HepG2 (cell line): ENCODE data around the gene MGST2. TPM values are rescaled to one million over a fixed set of nuclear protein-coding genes. Genes with fewer than 3 reads are reported as not detected.

Source experiments
- AFF4 ChIP-seq: sonication (generic); formaldehyde crosslinking; IDR thresholded peaks from 2 replicates; pipeline ENCODE4 v1.4.0; 2020; ENCODE audit warnings: missing genetic modification reagents
- DNMT3B ChIP-seq: conservative IDR thresholded peaks from 2 replicates; pipeline ENCODE4 v1.6.1; 2016; ENCODE audit warnings: missing biosample characterization, control low read depth
- FOXJ3 ChIP-seq: sonication (generic); formaldehyde crosslinking; IDR thresholded peaks from 2 replicates; pipeline ENCODE4 v1.4.0; 2020; ENCODE audit warnings: missing genetic modification reagents, mild to moderate bottlenecking, borderline replicate concordance
- JARID2 ChIP-seq: sonication (generic); formaldehyde crosslinking; IDR thresholded peaks from 2 replicates; pipeline ENCODE4 v1.8.1; 2023; ENCODE audit warnings: missing genetic modification reagents, inconsistent platforms; ENCODE audit not compliant: insufficient replicate concordance
- KDM2A ChIP-seq: sonication (generic); formaldehyde crosslinking; IDR thresholded peaks from 2 replicates; pipeline ENCODE4 v1.4.0; 2020; ENCODE audit warnings: low read depth, missing genetic modification reagents, borderline replicate concordance
- RAD21 ChIP-seq: fragments of 450-650 bp; formaldehyde crosslinking; IDR thresholded peaks from 2 replicates; pipeline ENCODE4 v1.5.0; 2020; ENCODE audit warnings: mild to moderate bottlenecking
- SMAD1 ChIP-seq: sonication (generic); formaldehyde crosslinking; IDR thresholded peaks from 2 replicates; pipeline ENCODE4 v1.4.0; 2020; ENCODE audit warnings: missing genetic modification reagents, low read depth, mild to moderate bottlenecking, borderline replicate concordance
- ZNF180 ChIP-seq: sonication (generic); formaldehyde crosslinking; IDR thresholded peaks from 2 replicates; pipeline ENCODE4 v1.4.0; 2020; ENCODE audit warnings: low read depth, missing genetic modification reagents, borderline replicate concordance
- ZNF280D ChIP-seq: sonication (generic); formaldehyde crosslinking; IDR thresholded peaks from 2 replicates; pipeline ENCODE4 v1.5.1; 2020; ENCODE audit warnings: mild to moderate bottlenecking, missing genetic modification reagents
- polyA plus RNA-seq, 8 experiments: library from polyadenylated mRNA; depleted of rRNA in 3 of 8; stranded (reverse) in 7 of 8; unstranded in 1 of 8; fragments of >200 nt; fragmentation: Illumina TruSeq in 4 of 8; extraction: Trizol in 4 of 8; gene quantifications; 2 replicates each; pipeline versions ENCODE4 v1.2.1 to v1.2.3, GENCODE V29; 2011 to 2016; ENCODE audit warnings: low read depth in 4 of 8, missing spikeins in 1 of 8, mixed read lengths in 1 of 8; ENCODE audit not compliant: insufficient read depth in 1 of 8
- total RNA-seq, 5 experiments: library from RNA; depleted of rRNA; stranded (reverse); fragments of >200 nt; fragmentation: Illumina TruSeq; extraction: Trizol; gene quantifications; 2 replicates each; pipeline ENCODE4 v1.2.3, GENCODE V29; 2016; ENCODE audit warnings: low read depth in 1 of 5
- TF ChIP-seq, protein P1 (sequence below): sonication (generic); formaldehyde crosslinking; IDR thresholded peaks from 2 replicates; pipeline ENCODE4 v1.8.1; 2023; ENCODE audit warnings: mild to moderate bottlenecking, moderate library complexity, missing genetic modification reagents
- TF ChIP-seq, protein P2 (sequence below): sonication (generic); formaldehyde crosslinking; IDR thresholded peaks from 2 replicates; pipeline ENCODE4 v1.4.0; 2020; ENCODE audit warnings: missing genetic modification reagents
- TF ChIP-seq, protein P3 (sequence below): sonication (generic); formaldehyde crosslinking; IDR thresholded peaks from 2 replicates; pipeline ENCODE4 v1.5.0; 2020; ENCODE audit warnings: missing genetic modification reagents

Gene MGST2
- total and polyA plus RNA-seq, 2 of the 13 experiments (the other 11 are each of a cell fraction or from before 2014, with no cell fraction given), result 205 to 416 TPM

GRCh38 chr4:139738846-139739613, 73.4 kb downstream of the MGST2 start (continued):
- TF ChIP-seq, protein P1, sequence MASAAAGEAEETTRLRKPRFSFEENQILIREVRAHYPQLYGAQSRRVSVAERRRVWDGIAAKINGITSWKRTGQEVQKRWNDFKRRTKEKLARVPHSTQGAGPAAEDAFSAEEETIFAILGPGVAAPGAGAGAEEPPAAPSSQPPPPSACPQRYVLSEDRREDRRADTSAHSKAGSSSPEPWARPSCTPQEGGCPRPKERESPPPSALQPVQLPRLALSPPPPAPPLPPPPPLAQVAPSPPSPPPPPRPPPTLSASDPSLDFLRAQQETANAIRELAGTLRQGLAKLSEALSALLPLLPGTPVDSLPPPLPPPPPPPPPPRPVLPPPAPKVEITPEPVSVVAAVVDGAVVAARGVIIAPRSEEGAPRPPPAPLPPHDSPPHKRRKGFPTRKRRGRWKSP (CRISPR knock-in tag), result no peak
- TF ChIP-seq ZNF280D (CRISPR knock-in tag) (no peak), ZNF180 (CRISPR knock-in tag) (no peak), RAD21 (CRISPR knock-in tag) (no peak), DNMT3B (CRISPR knock-in tag) (no peak), AFF4 (CRISPR knock-in tag) (no peak), KDM2A (CRISPR knock-in tag) (no peak), FOXJ3 (CRISPR knock-in tag) (peak; percentile 40; the same call in 1 of the 2 replicates), SMAD1 (no peak), JARID2 (CRISPR knock-in tag) (no peak)
- TF ChIP-seq, protein P2, sequence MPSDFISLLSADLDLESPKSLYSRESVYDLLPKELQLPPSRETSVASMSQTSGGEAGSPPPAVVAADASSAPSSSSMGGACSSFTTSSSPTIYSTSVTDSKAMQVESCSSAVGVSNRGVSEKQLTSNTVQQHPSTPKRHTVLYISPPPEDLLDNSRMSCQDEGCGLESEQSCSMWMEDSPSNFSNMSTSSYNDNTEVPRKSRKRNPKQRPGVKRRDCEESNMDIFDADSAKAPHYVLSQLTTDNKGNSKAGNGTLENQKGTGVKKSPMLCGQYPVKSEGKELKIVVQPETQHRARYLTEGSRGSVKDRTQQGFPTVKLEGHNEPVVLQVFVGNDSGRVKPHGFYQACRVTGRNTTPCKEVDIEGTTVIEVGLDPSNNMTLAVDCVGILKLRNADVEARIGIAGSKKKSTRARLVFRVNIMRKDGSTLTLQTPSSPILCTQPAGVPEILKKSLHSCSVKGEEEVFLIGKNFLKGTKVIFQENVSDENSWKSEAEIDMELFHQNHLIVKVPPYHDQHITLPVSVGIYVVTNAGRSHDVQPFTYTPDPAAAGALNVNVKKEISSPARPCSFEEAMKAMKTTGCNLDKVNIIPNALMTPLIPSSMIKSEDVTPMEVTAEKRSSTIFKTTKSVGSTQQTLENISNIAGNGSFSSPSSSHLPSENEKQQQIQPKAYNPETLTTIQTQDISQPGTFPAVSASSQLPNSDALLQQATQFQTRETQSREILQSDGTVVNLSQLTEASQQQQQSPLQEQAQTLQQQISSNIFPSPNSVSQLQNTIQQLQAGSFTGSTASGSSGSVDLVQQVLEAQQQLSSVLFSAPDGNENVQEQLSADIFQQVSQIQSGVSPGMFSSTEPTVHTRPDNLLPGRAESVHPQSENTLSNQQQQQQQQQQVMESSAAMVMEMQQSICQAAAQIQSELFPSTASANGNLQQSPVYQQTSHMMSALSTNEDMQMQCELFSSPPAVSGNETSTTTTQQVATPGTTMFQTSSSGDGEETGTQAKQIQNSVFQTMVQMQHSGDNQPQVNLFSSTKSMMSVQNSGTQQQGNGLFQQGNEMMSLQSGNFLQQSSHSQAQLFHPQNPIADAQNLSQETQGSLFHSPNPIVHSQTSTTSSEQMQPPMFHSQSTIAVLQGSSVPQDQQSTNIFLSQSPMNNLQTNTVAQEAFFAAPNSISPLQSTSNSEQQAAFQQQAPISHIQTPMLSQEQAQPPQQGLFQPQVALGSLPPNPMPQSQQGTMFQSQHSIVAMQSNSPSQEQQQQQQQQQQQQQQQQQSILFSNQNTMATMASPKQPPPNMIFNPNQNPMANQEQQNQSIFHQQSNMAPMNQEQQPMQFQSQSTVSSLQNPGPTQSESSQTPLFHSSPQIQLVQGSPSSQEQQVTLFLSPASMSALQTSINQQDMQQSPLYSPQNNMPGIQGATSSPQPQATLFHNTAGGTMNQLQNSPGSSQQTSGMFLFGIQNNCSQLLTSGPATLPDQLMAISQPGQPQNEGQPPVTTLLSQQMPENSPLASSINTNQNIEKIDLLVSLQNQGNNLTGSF (CRISPR knock-in tag), result no peak
- TF ChIP-seq, protein P3, sequence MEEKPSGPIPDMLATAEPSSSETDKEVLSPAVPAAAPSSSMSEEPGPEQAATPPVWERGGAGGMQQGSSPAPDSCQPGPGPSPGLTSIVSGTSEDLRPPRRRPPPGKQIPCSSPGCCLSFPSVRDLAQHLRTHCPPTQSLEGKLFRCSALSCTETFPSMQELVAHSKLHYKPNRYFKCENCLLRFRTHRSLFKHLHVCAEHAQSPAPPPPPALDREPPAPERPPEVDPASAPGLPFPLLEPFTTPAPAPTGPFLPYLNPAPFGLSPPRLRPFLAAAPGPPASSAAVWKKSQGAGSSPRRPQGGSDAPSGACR (CRISPR knock-in tag), result no peak
